GM12891 (cell line): ENCODE measurements around the gene TRAM2.

Experiments used
- DNase-seq: peaks from one replicate; pipeline ENCODE4 v3.0.0; 2011; ENCODE audit warnings: low spot score; ENCODE audit not compliant: insufficient read length
- FAIRE-seq: peaks from 2 replicates; lab custom pipeline; 2011; peaks lifted over from hg19 to GRCh38; lab: Jason Lieb, UNC
- PAX5 ChIP-seq: IDR thresholded peaks from 2 replicates; pipeline ENCODE4 v1.6.1; 2011; ENCODE audit warnings: low read length, moderate library complexity, mild to moderate bottlenecking; ENCODE audit not compliant: insufficient read depth, severe bottlenecking
- POLR2A ChIP-seq: IDR thresholded peaks from 2 replicates; pipeline ENCODE4 v1.6.1; 2011; ENCODE audit warnings: low read depth, low read length, control low read depth
- POLR2AphosphoS5 ChIP-seq: IDR thresholded peaks from 2 replicates; pipeline ENCODE4 v1.6.1; 2011; ENCODE audit warnings: low read depth, low read length, control low read depth
- POU2F2 ChIP-seq: IDR thresholded peaks from 2 replicates; pipeline ENCODE4 v1.6.1; 2011; ENCODE audit warnings: low read depth, mild to moderate bottlenecking, control low read depth, low read length, moderate library complexity
- SPI1 ChIP-seq: IDR thresholded peaks from 2 replicates; pipeline ENCODE4 v1.6.1; 2011; ENCODE audit warnings: low read depth, low read length, control low read depth
- TAF1 ChIP-seq: IDR thresholded peaks from 2 replicates; pipeline ENCODE4 v1.6.1; 2011; ENCODE audit warnings: low read depth, low read length, control low read depth

TRAM2 gene

GRCh38 chr6:52507557-52508260 lies 69.2 kb downstream of the TRAM2 start:
- DNase-seq (no peak), FAIRE-seq (no peak)
- TF ChIP-seq POLR2AphosphoS5, result no peak
- no peak for TF ChIP-seq POU2F2
- no peak for TF ChIP-seq SPI1
- TF ChIP-seq PAX5, result no peak
- no peak for TF ChIP-seq POLR2A
- no peak for TF ChIP-seq TAF1

- DNase-seq (no peak), FAIRE-seq (no peak)
- TF ChIP-seq TAF1 (no peak), PAX5 (no peak), POLR2AphosphoS5 (no peak)
Observed at GRCh38 chr6:52506476-52506875, 70.4 kb downstream of the TRAM2 start.

GRCh38 chr6:52505726-52506409 lies 71.0 kb downstream of the TRAM2 start:
- no peak for FAIRE-seq
- no peak for DNase-seq
- TF ChIP-seq SPI1 (no peak), POLR2A (no peak), POU2F2 (no peak), TAF1 (no peak), PAX5 (no peak), POLR2AphosphoS5 (no peak)

- FAIRE-seq, result no peak
- no peak for TF ChIP-seq TAF1
- TF ChIP-seq POLR2A, result no peak
- TF ChIP-seq POU2F2, result no peak
- no peak for TF ChIP-seq POLR2AphosphoS5
- no peak for TF ChIP-seq PAX5
- TF ChIP-seq SPI1, result no peak
- no peak for DNase-seq
Observed at GRCh38 chr6:52504782-52505136, 72.1 kb downstream of the TRAM2 start.

DNA sequence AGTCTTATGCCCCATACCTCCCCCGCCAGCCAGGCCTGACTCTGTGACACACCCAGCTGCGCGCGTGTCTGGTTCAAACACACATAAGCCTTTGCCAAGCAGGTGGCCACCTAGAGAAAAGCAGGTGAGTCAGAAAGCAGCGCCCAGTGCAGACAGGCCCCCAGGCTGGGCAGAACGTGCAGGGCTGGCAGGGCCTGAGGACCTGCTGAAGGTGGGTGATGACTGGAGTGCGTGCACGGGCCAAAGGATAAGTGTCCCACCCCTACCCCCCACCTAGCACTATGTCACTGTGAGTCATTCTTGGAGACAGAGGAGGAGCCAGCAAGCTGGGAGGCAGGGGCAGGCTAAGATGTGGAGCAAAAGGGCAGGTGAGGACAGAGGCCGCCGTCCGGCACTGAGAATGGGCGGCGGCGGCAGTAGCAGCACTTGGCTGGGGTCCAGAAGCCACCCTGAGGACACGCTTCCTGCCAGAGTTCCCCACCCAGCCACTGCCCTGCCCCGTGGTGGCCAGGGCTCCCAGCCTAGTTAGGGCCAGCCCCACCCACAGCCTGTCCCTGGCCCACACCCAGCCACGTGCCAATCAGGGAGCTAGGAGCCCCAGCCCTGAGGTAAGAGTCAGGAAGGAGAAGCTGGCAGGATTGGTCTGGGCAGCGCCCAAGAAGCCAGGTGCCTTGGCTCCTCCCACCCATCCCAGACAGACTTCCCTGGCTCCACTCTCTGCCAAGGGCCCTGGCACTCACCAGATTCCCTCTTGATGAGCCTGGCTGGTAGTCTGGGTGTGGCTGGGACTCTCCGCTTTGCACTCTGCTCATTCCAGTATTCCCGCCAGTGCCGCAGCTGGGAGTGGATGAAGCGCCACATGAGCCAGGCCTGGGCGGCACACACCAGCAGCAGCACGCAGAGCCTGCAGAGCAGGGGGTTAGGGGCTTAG lies 72.7 kb downstream of the TRAM2 start:
- TF ChIP-seq TAF1 (no peak), POU2F2 (no peak), SPI1 (no peak), POLR2A (no peak), POLR2AphosphoS5 (no peak), PAX5 (no peak)
- no peak for FAIRE-seq
- DNase-seq, result no peak

DNA sequence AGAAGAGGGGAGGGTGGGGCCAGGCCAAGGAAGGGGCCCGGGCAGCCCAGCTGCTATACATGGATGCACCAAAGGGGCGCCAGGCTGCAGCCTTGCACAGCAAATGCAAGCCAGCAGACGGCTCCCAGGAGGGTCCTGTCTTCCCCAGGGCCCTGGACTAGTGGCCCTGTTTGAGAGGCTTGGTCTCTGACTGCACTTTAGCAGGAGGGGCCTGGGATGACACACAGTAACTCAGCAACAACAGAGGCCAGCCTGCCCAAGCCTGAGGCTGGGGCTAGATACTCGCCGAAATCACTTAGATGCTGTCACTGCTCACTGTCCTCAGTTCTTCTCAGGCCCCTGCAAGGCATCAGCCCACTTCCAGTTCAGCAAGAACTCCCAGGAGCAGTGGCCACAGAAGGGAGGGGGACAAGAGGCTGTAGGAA lies 73.5 kb downstream of the TRAM2 start:
- no peak for FAIRE-seq
- no peak for DNase-seq
- TF ChIP-seq POU2F2 (no peak), POLR2A (no peak)

- FAIRE-seq (no peak), DNase-seq (no peak)
- no peak for TF ChIP-seq SPI1
- no peak for TF ChIP-seq POLR2AphosphoS5
- no peak for TF ChIP-seq TAF1
- no peak for TF ChIP-seq PAX5
- no peak for TF ChIP-seq POU2F2
- no peak for TF ChIP-seq POLR2A
Observed at GRCh38 chr6:52502306-52503029, 74.4 kb downstream of the TRAM2 start.

GRCh38 chr6:52500238-52501129 lies 76.4 kb downstream of the TRAM2 start:
- FAIRE-seq, result no peak
- TF ChIP-seq POLR2AphosphoS5 (no peak), POU2F2 (no peak), SPI1 (no peak), TAF1 (no peak), PAX5 (no peak), POLR2A (no peak)
- no peak for DNase-seq

DNA sequence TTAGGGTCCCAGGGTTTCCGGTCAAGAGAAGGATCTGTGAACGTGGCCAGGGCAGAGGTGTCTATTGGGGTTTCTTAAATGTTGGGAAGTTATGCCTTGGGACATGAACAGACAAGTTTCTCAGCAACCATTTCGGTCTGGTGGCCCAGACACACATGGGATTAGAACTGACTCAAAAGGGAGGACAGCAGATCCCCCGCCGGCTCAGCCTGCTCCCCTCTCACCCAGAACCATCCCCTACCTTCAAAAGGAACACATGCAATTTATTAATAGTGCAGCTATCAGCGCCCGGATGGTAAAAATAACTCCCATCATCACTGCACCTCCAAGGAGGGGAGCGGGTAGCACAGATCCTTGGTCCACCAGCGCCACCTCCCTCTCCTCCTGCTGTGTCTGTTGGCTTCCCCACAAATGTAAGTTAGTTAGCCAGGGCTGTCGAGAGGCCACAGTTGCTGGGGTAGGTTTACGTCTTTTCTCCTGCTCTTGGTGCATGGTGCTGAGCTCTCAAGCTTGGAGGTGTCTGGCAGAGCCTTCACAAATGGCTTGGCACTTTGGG lies 77.1 kb downstream of the TRAM2 start:
- no peak for TF ChIP-seq PAX5
- peak; percentile 72 for FAIRE-seq
- DNase-seq, result no peak
